Measurements from ENCODE around the gene OSTF1.

DNA sequence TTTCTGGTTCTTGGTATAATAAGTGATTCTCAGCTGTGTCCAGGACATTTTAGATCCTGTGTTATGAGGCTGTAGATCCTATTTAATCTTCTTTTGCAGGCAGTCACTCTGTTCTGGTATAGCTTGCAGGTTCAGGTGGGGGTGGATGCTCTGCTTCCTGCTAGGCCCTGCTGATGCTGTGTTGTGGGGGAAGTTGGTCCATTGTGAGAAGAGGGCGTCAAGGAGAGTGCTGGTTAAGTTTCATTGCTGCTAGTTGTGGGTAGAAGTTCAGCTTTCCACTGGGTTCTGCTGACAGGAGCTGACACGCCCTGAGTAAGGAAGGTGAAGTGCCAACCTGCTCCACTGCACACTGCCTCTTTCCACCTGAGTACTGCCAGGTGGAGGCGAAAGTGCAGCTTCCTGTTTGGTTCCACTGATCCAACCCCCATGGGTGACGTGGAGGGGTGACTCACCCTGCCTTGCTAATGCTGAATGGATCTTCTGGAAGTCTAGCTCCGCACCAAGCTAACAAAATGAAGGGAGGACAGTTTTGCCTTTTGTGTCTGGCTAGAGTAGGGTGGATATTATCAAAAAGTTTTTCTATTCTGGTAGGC, 16.7 kb upstream of the OSTF1 start:
- TF ChIP-seq, protein P1, sequence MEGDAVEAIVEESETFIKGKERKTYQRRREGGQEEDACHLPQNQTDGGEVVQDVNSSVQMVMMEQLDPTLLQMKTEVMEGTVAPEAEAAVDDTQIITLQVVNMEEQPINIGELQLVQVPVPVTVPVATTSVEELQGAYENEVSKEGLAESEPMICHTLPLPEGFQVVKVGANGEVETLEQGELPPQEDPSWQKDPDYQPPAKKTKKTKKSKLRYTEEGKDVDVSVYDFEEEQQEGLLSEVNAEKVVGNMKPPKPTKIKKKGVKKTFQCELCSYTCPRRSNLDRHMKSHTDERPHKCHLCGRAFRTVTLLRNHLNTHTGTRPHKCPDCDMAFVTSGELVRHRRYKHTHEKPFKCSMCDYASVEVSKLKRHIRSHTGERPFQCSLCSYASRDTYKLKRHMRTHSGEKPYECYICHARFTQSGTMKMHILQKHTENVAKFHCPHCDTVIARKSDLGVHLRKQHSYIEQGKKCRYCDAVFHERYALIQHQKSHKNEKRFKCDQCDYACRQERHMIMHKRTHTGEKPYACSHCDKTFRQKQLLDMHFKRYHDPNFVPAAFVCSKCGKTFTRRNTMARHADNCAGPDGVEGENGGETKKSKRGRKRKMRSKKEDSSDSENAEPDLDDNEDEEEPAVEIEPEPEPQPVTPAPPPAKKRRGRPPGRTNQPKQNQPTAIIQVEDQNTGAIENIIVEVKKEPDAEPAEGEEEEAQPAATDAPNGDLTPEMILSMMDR (IDR thresholded peaks at IDR 0.05), result no peak
- TF ChIP-seq POLR2A (IDR thresholded peaks at IDR 0.05), result no peak

Measured in uterus (tissue), 2 donors.